A549 (cell line): Measurements from ENCODE around the gene MEST. TPM values are rescaled to one million over a fixed set of nuclear protein-coding genes. Genes with fewer than 3 reads are reported as not detected.

Experiments used
- ATAC-seq, 2 experiments: fragments of 200-7000 bp in 1 of 2; fragments of >200 bp in 1 of 2; cut with Nextera tagmentation in 1 of 2; cut with Tn5 transposase in 1 of 2; 3 replicates each; pipeline versions ENCODE4 v1.8.0 to v1.9.1; 2018 to 2020; ENCODE audit warnings: mild to moderate bottlenecking in 1 of 2, moderate library complexity in 1 of 2
- CTCF ChIA-PET: fragments of 300-600 bp; sonication (Branson Sonifier 250); formaldehyde crosslinking; extraction: SDS; loops from one replicate; lab custom pipeline; 2021; ENCODE audit warnings: antibody characterized with exemption, inconsistent platforms; lab: Yijun Ruan, JAX
- POLR2A ChIA-PET: fragments of 350-600 bp; formaldehyde crosslinking; extraction: SDS; loops from one replicate; lab custom pipeline; 2021; ENCODE audit warnings: antibody characterized with exemption, inconsistent platforms; lab: Yijun Ruan, JAX
- DNase-seq, 2 experiments: peaks; one replicate each; pipeline versions ENCODE4 v3.0.0 to v3.0.0-alpha.2; 2011 to 2016; ENCODE audit warnings: low read depth in 1 of 2, low spot score in 1 of 2
- FAIRE-seq: peaks from 2 replicates; lab custom pipeline; 2011; peaks lifted over from hg19 to GRCh38; lab: Jason Lieb, UNC
- H3K27ac ChIP-seq, 2 experiments: fragments of >200 bp; sonication (Bioruptor Twin); formaldehyde crosslinking; 3 replicates each; pipeline ENCODE4 v1.5.1; 2016 to 2017
- H3K4me1 ChIP-seq: fragments of >200 bp; sonication (Bioruptor Twin); formaldehyde crosslinking; 3 replicates; pipeline ENCODE4 v1.6.1; 2016
- H3K4me2 ChIP-seq: fragments of >200 bp; sonication (Bioruptor Twin); formaldehyde crosslinking; 3 replicates; pipeline ENCODE4 v1.6.1; 2016
- H3K4me3 ChIP-seq: fragments of >200 bp; sonication (Bioruptor Twin); formaldehyde crosslinking; 3 replicates; pipeline ENCODE4 v1.5.1; 2016
- H3K9me3 ChIP-seq: fragments of >200 bp; sonication (Bioruptor Twin); formaldehyde crosslinking; 3 replicates; pipeline ENCODE4 v1.6.1; 2016
- ATOH8 ChIP-seq: fragments of 250-450 bp; sonication (Bioruptor Pico); IDR thresholded peaks from 2 replicates; pipeline ENCODE4 v1.5.0; 2020; ENCODE audit warnings: low read depth, mild to moderate bottlenecking, moderate library complexity
- BHLHE40 ChIP-seq: IDR thresholded peaks from 2 replicates; pipeline ENCODE4 v1.6.1; 2012; ENCODE audit warnings: low read depth, low read length, inconsistent platforms
- CBX2 ChIP-seq: fragments of 200-600 bp; sonication (generic); IDR thresholded peaks from 2 replicates; pipeline ENCODE4 v1.6.1; 2016; ENCODE audit warnings: low read depth, mild to moderate bottlenecking, borderline replicate concordance
- CEBPB ChIP-seq, 2 experiments: fragments of >200 bp in 1 of 2; sonication (Bioruptor Twin) in 1 of 2; formaldehyde crosslinking in 1 of 2; IDR thresholded peaks; 2 replicates each; pipeline ENCODE4 v1.6.1; 2012 to 2016
- CHD4 ChIP-seq: fragments of 200-600 bp; sonication (generic); IDR thresholded peaks from 2 replicates; pipeline ENCODE4 v1.6.1; 2016; ENCODE audit warnings: antibody characterized with exemption, mild to moderate bottlenecking, borderline replicate concordance
- CTCF ChIP-seq: fragments of >200 bp; sonication (Bioruptor Twin); formaldehyde crosslinking; IDR thresholded peaks from 3 replicates; pipeline ENCODE4 v1.5.1; 2016
- EHF ChIP-seq: fragments of 250-450 bp; sonication (Bioruptor Pico); IDR thresholded peaks from 2 replicates; pipeline ENCODE4 v1.5.0; 2020; ENCODE audit warnings: mild to moderate bottlenecking
- EHMT2 ChIP-seq: fragments of 200-600 bp; sonication (generic); IDR thresholded peaks from 2 replicates; pipeline ENCODE4 v1.6.1; 2016; ENCODE audit warnings: antibody characterized with exemption, low read depth, mild to moderate bottlenecking, moderate library complexity
- ELK1 ChIP-seq: fragments of 150-350 bp; IDR thresholded peaks from 2 replicates; pipeline ENCODE4 v1.6.1; 2014; ENCODE audit warnings: low read depth, mild to moderate bottlenecking, low read length
- FOSL2 ChIP-seq, 2 experiments: fragments of 450-650 bp in 1 of 2; fragments of >200 bp in 1 of 2; sonication (Bioruptor Twin) in 1 of 2; formaldehyde crosslinking; IDR thresholded peaks; 2 replicates each; pipeline versions ENCODE4 v1.5.0 to v1.6.1; 2016 to 2020; ENCODE audit warnings: mild to moderate bottlenecking in 1 of 2, moderate library complexity in 1 of 2
- GATA3 ChIP-seq: IDR thresholded peaks from 2 replicates; pipeline ENCODE4 v1.6.1; 2012; ENCODE audit warnings: borderline replicate concordance
- HDAC2 ChIP-seq: fragments of 200-600 bp; sonication (generic); IDR thresholded peaks from 2 replicates; pipeline ENCODE4 v1.6.1; 2016
- HEYL ChIP-seq: fragments of 250-450 bp; sonication (Bioruptor Pico); IDR thresholded peaks from 2 replicates; pipeline ENCODE4 v1.8.0; 2021; ENCODE audit warnings: mild to moderate bottlenecking, moderate library complexity
- HOXA7 ChIP-seq: fragments of 250-450 bp; sonication (Bioruptor Pico); IDR thresholded peaks from 2 replicates; pipeline ENCODE4 v1.5.0; 2020; ENCODE audit warnings: mild to moderate bottlenecking, moderate library complexity
- HOXB13 ChIP-seq: fragments of 250-450 bp; sonication (Bioruptor Pico); IDR thresholded peaks from 2 replicates; pipeline ENCODE4 v1.5.0; 2020; ENCODE audit warnings: low read depth, mild to moderate bottlenecking, moderate library complexity
- JUNB ChIP-seq: fragments of >200 bp; sonication (Bioruptor Twin); formaldehyde crosslinking; IDR thresholded peaks from 2 replicates; pipeline ENCODE4 v1.6.1; 2016
- KDM1A ChIP-seq: fragments of 200-600 bp; sonication (generic); IDR thresholded peaks from 2 replicates; pipeline ENCODE4 v1.6.1; 2016; ENCODE audit warnings: low read depth, mild to moderate bottlenecking
- KDM5A ChIP-seq: fragments of 200-600 bp; sonication (generic); IDR thresholded peaks from 2 replicates; pipeline ENCODE4 v1.6.1; 2016; ENCODE audit warnings: antibody characterized with exemption, mild to moderate bottlenecking
- MAFK ChIP-seq: fragments of 450-650 bp; IDR thresholded peaks from 2 replicates; pipeline ENCODE4 v1.6.1; 2014; ENCODE audit not compliant: partially characterized antibody
- MAX ChIP-seq: IDR thresholded peaks from 2 replicates; pipeline ENCODE4 v1.6.1; 2012
- MYC ChIP-seq: IDR thresholded peaks from 2 replicates; pipeline ENCODE4 v1.6.1; 2012; ENCODE audit warnings: mild to moderate bottlenecking, inconsistent platforms, low read length, improper control_type of control experiment, borderline replicate concordance
- PHF8 ChIP-seq: fragments of 200-600 bp; sonication (generic); IDR thresholded peaks from 2 replicates; pipeline ENCODE4 v1.6.1; 2016; ENCODE audit warnings: low read depth, mild to moderate bottlenecking, antibody characterized with exemption, moderate library complexity, borderline replicate concordance
- POLR2A ChIP-seq: IDR thresholded peaks from 2 replicates; pipeline ENCODE4 v1.6.1; 2012; ENCODE audit warnings: mild to moderate bottlenecking, low read length
- RAD21 ChIP-seq, 2 experiments: fragments of >200 bp in 1 of 2; sonication (Bioruptor Twin) in 1 of 2; formaldehyde crosslinking in 1 of 2; IDR thresholded peaks in 1 of 2; conservative IDR thresholded peaks in 1 of 2; 2 replicates in 1 of 2; 3 replicates in 1 of 2; pipeline ENCODE4 v1.6.1; 2012 to 2018; ENCODE audit warnings: inconsistent platforms in 1 of 2
- RNF2 ChIP-seq: fragments of 200-600 bp; sonication (generic); IDR thresholded peaks from 2 replicates; pipeline ENCODE4 v1.6.1; 2016; ENCODE audit warnings: low read depth, mild to moderate bottlenecking, antibody characterized with exemption, moderate library complexity, borderline replicate concordance
- SMC3 ChIP-seq: fragments of >200 bp; sonication (Bioruptor Twin); formaldehyde crosslinking; IDR thresholded peaks from 3 replicates; pipeline ENCODE4 v1.6.1; 2018; ENCODE audit warnings: inconsistent platforms
- SREBF2 ChIP-seq: fragments of 450-650 bp; IDR thresholded peaks from 2 replicates; pipeline ENCODE4 v1.6.1; 2014; ENCODE audit warnings: mild to moderate bottlenecking, moderate library complexity
- TP53 ChIP-seq: fragments of 250-450 bp; sonication (Bioruptor Pico); IDR thresholded peaks from 2 replicates; pipeline ENCODE4 v1.5.0; 2021; ENCODE audit warnings: mild to moderate bottlenecking, moderate library complexity
- USF2 ChIP-seq: fragments of 450-650 bp; IDR thresholded peaks from 2 replicates; pipeline ENCODE4 v1.6.1; 2014; ENCODE audit warnings: antibody characterized with exemption
- ZC3H11A ChIP-seq: fragments of 450-650 bp; IDR thresholded peaks from 2 replicates; pipeline ENCODE4 v1.6.1; 2014; ENCODE audit warnings: antibody characterized with exemption, mild to moderate bottlenecking
- ZNF302 ChIP-seq: fragments of 250-450 bp; sonication (Bioruptor Pico); IDR thresholded peaks from 2 replicates; pipeline ENCODE4 v1.9.0; 2021; ENCODE audit warnings: inconsistent platforms, mild to moderate bottlenecking, moderate library complexity
- ZSCAN20 ChIP-seq: fragments of 250-450 bp; sonication (Bioruptor Pico); IDR thresholded peaks from 2 replicates; pipeline ENCODE4 v1.8.0; 2022; ENCODE audit warnings: mild to moderate bottlenecking, moderate library complexity
- WGBS: methylation state at CpG from one replicate; pipeline ENCODE4 v1.1.6; 2017; ENCODE audit errors: missing lambda C conversion rate; 5-methylcytosine and 5-hydroxymethylcytosine counted together
- polyA plus RNA-seq, 4 experiments: library from polyadenylated mRNA; depleted of rRNA in 3 of 4; stranded (reverse); fragments of >200 nt; fragmentation: RNase III in 1 of 4; extraction: RNeasy Plus Mini Kit Qiagen cat#74134 plus additional on column Dnase treatment in 1 of 4; gene quantifications; 2 replicates in 3 of 4; 3 replicates in 1 of 4; pipeline ENCODE4 v1.2.3, GENCODE V29; 2011 to 2017
- TF ChIP-seq, protein P1 (sequence below): IDR thresholded peaks from 2 replicates; pipeline ENCODE4 v1.6.1; 2012
- TF ChIP-seq, protein P2 (sequence below): IDR thresholded peaks from 2 replicates; pipeline ENCODE4 v1.6.1; 2012; ENCODE audit warnings: low read depth, borderline replicate concordance

MEST gene
- polyA plus RNA-seq, 2 of the 4 experiments (the other 2 are of a cell fraction): 31.2 to 85.1 TPM

- H3K4me2 ChIP-seq: peak overlapping the region; percentile 88
- 2% methylated on average over 32 of the region's 67 CpGs for WGBS
- no peak for FAIRE-seq
- DNase-seq: peak; percentile 91 to 95
- H3K9me3 ChIP-seq: no peaks in the 10 kb centered on the region
- ChIA-PET POLR2A (interaction anchor here (0.8 kb wide), 1 partner anchor 281 kb away, joined by 4 read pairs; the partner anchor contains the start of gene TMEM209), CTCF (interaction anchor here (0.6 to 3.0 kb wide), 5 partner anchors 9 to 415 kb away, joined by 4 to 9 read pairs (median 4); partner anchors contain the start of gene KLHDC10)
- peak overlapping the region; percentile 76 to 90 for H3K27ac ChIP-seq
- ATAC-seq: peak; percentile 95 to 97
- H3K4me3 ChIP-seq: peak overlapping the region; percentile 54
- no peaks in the 10 kb centered on the region for H3K4me1 ChIP-seq
- no peak for TF ChIP-seq EHMT2
- TF ChIP-seq ZNF302 (CRISPR knock-in tag): no peak
- no peak for TF ChIP-seq CBX2
- no peak for TF ChIP-seq CHD4
- TF ChIP-seq HDAC2: no peak
- TF ChIP-seq ELK1: no peak
- TF ChIP-seq CTCF: peak; percentile 85
- TF ChIP-seq RAD21 (conservative IDR thresholded peaks at IDR 0.05 in 1 of 2, IDR thresholded peaks at IDR 0.05 in 1 of 2): peak; percentile 59 to 62; a peak in 4 of 5 replicates
- TF ChIP-seq USF2: no peak
- TF ChIP-seq GATA3: peak; percentile 38; the same call in 1 of the 2 replicates
- TF ChIP-seq ZSCAN20 (CRISPR knock-in tag): no peak
- TF ChIP-seq KDM5A: no peak
- TF ChIP-seq, protein P1, sequence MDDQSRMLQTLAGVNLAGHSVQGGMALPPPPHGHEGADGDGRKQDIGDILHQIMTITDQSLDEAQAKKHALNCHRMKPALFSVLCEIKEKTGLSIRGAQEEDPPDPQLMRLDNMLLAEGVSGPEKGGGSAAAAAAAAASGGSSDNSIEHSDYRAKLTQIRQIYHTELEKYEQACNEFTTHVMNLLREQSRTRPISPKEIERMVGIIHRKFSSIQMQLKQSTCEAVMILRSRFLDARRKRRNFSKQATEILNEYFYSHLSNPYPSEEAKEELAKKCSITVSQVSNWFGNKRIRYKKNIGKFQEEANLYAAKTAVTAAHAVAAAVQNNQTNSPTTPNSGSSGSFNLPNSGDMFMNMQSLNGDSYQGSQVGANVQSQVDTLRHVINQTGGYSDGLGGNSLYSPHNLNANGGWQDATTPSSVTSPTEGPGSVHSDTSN: 0 out of 2 replicates have a peak, but pooled peaks have one; percentile 24
- no peak for TF ChIP-seq CEBPB (IDR thresholded peaks at IDR 0.05)
- 0 out of 2 replicates have a peak, but pooled peaks have one; percentile 7 for TF ChIP-seq ATOH8
- TF ChIP-seq MYC: peak; percentile 73; the same call in 1 of the 2 replicates
- TF ChIP-seq MAFK: no peak
- no peak for TF ChIP-seq BHLHE40
- TF ChIP-seq SMC3: peak; percentile 71
- TF ChIP-seq HOXA7 (CRISPR knock-in tag): no peak
- no peak for TF ChIP-seq ZC3H11A
- no peak for TF ChIP-seq KDM1A
- peak; percentile 99 for TF ChIP-seq MAX
- TF ChIP-seq, protein P2, sequence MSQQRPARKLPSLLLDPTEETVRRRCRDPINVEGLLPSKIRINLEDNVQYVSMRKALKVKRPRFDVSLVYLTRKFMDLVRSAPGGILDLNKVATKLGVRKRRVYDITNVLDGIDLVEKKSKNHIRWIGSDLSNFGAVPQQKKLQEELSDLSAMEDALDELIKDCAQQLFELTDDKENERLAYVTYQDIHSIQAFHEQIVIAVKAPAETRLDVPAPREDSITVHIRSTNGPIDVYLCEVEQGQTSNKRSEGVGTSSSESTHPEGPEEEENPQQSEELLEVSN: peak; percentile 97
- TF ChIP-seq JUNB: no peak
- TF ChIP-seq PHF8: peak; percentile 61
- no peak for TF ChIP-seq SREBF2
- no peak for TF ChIP-seq FOSL2 (IDR thresholded peaks at IDR 0.05)
- no peak for TF ChIP-seq FOSL2 (CRISPR knock-in tag; IDR thresholded peaks at IDR 0.05)
- peak; percentile 53; the same call in 1 of the 2 replicates for TF ChIP-seq RNF2
- TF ChIP-seq POLR2A: peak; percentile 67
- TF ChIP-seq HEYL (CRISPR knock-in tag): no peak
- no peak for TF ChIP-seq HOXB13 (CRISPR knock-in tag)
- TF ChIP-seq EHF: peak; percentile 51; the same call in 1 of the 2 replicates
- no peak for TF ChIP-seq TP53 (CRISPR knock-in tag)
These were observed 5.6 kb upstream of the MEST start for GRCh38 chr7:130486114-130486953.
